ENCODE results near the gene MAP3K9. TPM values are rescaled to one million over a fixed set of nuclear protein-coding genes. Genes with fewer than 3 reads are reported as not detected.

Gene MAP3K9
- total RNA-seq, 2 donors from 2014 or later: 1.6 to 3.2 TPM

- no peak for TF ChIP-seq CTCF (IDR thresholded peaks at IDR 0.05)
- Histone ChIP-seq H3K9me3 (no peaks in the 10 kb centered on the region), H3K4me1 (peaks cover 0 to 8% of the 10 kb centered on the region in 2 donors), H3K27me3 (no peaks in the 10 kb centered on the region), H3K4me3 (no peak overlapping the region), H3K27ac (no peak overlapping the region), H3K36me3 (no peaks in the 10 kb centered on the region)
- DNase-seq (ENCODE audit: low spot score): no peak
These were observed 96.2 kb downstream of the MAP3K9 start for GRCh38 chr14:70713096-70713495.

GRCh38 chr14:70711451-70711850 lies 97.9 kb downstream of the MAP3K9 start:
- Histone ChIP-seq H3K9me3 (no peaks in the 10 kb centered on the region), H3K4me1 (peaks cover 0 to 4% of the 10 kb centered on the region in 2 donors), H3K36me3 (no peaks in the 10 kb centered on the region), H3K27me3 (no peaks in the 10 kb centered on the region), H3K4me3 (no peak overlapping the region), H3K27ac (no peak overlapping the region)
- no peak for TF ChIP-seq CTCF (IDR thresholded peaks at IDR 0.05)
- no peak for DNase-seq (ENCODE audit: low spot score)

GRCh38 chr14:70709726-70710382 lies 99.5 kb downstream of the MAP3K9 start:
- DNase-seq (ENCODE audit: low spot score): no peak
- no peaks in the 10 kb centered on the region for H3K36me3 ChIP-seq
- no peaks in the 10 kb centered on the region for H3K27me3 ChIP-seq
- no peak overlapping the region for H3K27ac ChIP-seq
- peaks cover 0 to 3% of the 10 kb centered on the region in 2 donors for H3K4me1 ChIP-seq
- H3K9me3 ChIP-seq: no peaks in the 10 kb centered on the region
- H3K4me3 ChIP-seq: no peak overlapping the region
- no peak for TF ChIP-seq CTCF (IDR thresholded peaks at IDR 0.05)

GRCh38 chr14:70708717-70709570 lies 100.4 kb downstream of the MAP3K9 start:
- H3K36me3 ChIP-seq: no peaks in the 10 kb centered on the region
- no peaks in the 10 kb centered on the region for H3K27me3 ChIP-seq
- no peak overlapping the region for H3K4me3 ChIP-seq
- no peaks in the 10 kb centered on the region for H3K9me3 ChIP-seq
- peaks cover 0 to 3% of the 10 kb centered on the region in 2 donors for H3K4me1 ChIP-seq
- no peak for DNase-seq (ENCODE audit: low spot score)
- TF ChIP-seq CTCF (IDR thresholded peaks at IDR 0.05): no peak
- H3K27ac ChIP-seq: no peak overlapping the region

- Histone ChIP-seq H3K4me1 (no peaks in the 10 kb centered on the region), H3K36me3 (no peaks in the 10 kb centered on the region), H3K27me3 (no peaks in the 10 kb centered on the region), H3K27ac (no peak overlapping the region), H3K4me3 (no peak overlapping the region), H3K9me3 (no peaks in the 10 kb centered on the region)
- DNase-seq (ENCODE audit: low spot score): no peak
- no peak for TF ChIP-seq CTCF (IDR thresholded peaks at IDR 0.05)
These were observed 101.9 kb downstream of the MAP3K9 start for GRCh38 chr14:70707138-70708038.
